Parathyroid adenoma (tissue), 2 donors: ENCODE measurements around the gene H6PD.
A peak's percentile ranks its signal among the peaks of the same experiment; 100 is the strongest.

Source experiments
- H2AFZ ChIP-seq: fragments of 300-600 bp; sonication (generic); one replicate; pipeline ENCODE4 v1.7.0; 2017; ENCODE audit warnings: antibody characterized with exemption, mild to moderate bottlenecking
- H3K27ac ChIP-seq: fragments of 300-600 bp; sonication (generic); one replicate; pipeline ENCODE4 v1.7.0; 2017
- H3K27me3 ChIP-seq: fragments of 300-600 bp; sonication (generic); one replicate; pipeline ENCODE4 v1.7.0; 2017; ENCODE audit warnings: low read length; ENCODE audit not compliant: control insufficient read depth, insufficient read depth
- H3K36me3 ChIP-seq: fragments of 300-600 bp; sonication (generic); one replicate; pipeline ENCODE4 v1.7.0; 2017; ENCODE audit warnings: low read length; ENCODE audit not compliant: control insufficient read depth, insufficient read depth
- H3K4me1 ChIP-seq: fragments of 300-600 bp; sonication (generic); one replicate; pipeline ENCODE4 v1.7.0; 2017; ENCODE audit warnings: control low read depth
- H3K4me2 ChIP-seq: fragments of 300-600 bp; sonication (generic); one replicate; pipeline ENCODE4 v1.7.0; 2017; ENCODE audit warnings: low read length
- H3K4me3 ChIP-seq: fragments of 300-600 bp; sonication (generic); one replicate; pipeline ENCODE4 v1.7.0; 2017; ENCODE audit warnings: low read depth, low read length
- H3K79me2 ChIP-seq: fragments of 300-600 bp; sonication (generic); one replicate; pipeline ENCODE4 v1.7.0; 2017; ENCODE audit warnings: control low read depth
- H3K9ac ChIP-seq: fragments of 300-600 bp; sonication (generic); one replicate; pipeline ENCODE4 v1.7.0; 2017; ENCODE audit warnings: mild to moderate bottlenecking
- H3K9me3 ChIP-seq: fragments of 300-600 bp; sonication (generic); one replicate; pipeline ENCODE4 v1.7.0; 2017; ENCODE audit warnings: low read length; ENCODE audit not compliant: control insufficient read depth
- TF ChIP-seq, protein P1 (sequence below): fragments of 300-600 bp; sonication (generic); IDR thresholded peaks from one replicate; pipeline ENCODE4 v1.7.0; 2017; ENCODE audit warnings: antibody characterized with exemption, mild to moderate bottlenecking
- donor health status: primary hyperparathyroidism.

Gene H6PD

DNA sequence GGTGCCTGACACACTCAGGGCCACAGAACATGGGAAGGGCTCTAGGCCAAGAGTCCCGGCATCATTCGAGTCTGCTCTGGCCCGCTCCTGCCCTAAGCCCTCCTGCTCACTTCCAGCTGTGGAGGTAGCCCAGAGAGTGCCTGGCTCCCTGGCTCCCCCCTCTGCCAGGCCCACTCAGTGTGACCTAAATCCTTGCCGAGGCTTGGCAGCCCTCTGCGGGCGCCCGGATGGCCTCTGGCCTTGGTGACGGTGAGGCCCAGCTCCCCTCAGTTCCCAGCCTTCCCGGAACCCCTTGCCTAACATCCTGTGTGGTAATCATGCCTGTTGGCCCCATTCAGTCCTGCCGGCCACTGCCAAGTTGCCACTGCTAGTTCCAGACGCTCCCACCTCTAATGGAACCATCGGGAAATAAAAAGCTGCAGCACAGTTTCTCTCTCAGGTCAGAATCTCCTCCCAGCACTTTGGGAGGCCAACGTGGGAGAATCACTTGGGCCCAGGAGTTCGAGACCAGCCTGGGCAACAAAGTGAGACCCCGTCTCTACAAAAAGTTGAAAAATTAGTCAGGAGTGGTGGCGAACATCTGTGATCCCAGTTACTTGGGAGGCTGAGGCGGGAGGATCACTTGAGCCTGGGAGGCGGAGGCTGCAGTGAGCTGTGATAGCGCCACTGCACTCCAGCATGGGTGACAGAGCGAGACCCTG, 1.2 kb upstream of the H6PD start:
- TF ChIP-seq, protein P1, sequence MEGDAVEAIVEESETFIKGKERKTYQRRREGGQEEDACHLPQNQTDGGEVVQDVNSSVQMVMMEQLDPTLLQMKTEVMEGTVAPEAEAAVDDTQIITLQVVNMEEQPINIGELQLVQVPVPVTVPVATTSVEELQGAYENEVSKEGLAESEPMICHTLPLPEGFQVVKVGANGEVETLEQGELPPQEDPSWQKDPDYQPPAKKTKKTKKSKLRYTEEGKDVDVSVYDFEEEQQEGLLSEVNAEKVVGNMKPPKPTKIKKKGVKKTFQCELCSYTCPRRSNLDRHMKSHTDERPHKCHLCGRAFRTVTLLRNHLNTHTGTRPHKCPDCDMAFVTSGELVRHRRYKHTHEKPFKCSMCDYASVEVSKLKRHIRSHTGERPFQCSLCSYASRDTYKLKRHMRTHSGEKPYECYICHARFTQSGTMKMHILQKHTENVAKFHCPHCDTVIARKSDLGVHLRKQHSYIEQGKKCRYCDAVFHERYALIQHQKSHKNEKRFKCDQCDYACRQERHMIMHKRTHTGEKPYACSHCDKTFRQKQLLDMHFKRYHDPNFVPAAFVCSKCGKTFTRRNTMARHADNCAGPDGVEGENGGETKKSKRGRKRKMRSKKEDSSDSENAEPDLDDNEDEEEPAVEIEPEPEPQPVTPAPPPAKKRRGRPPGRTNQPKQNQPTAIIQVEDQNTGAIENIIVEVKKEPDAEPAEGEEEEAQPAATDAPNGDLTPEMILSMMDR = no peak
- Histone ChIP-seq H3K9ac (no peak overlapping the region), H3K4me3 (no peak overlapping the region)

DNA sequence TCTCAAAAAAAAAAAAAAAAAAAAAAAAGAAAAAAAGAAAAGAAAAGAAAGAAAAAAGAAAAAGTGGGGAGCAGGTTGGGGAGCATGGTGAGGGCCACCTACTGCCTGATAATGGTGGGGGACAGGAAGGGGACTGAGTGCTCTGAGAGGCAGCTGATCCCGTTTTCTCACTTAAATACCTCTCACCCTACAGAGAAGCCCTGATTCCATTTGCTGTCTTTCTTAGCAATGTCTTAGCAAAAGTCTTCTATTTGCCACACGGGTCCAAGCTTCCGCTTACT, 692 bp upstream of the H6PD start:
- Histone ChIP-seq H3K4me3 (peak overlapping the region; percentile 56), H3K36me3 (no peaks in the 10 kb centered on the region), H3K27me3 (no peaks in the 10 kb centered on the region), H2AFZ (peak overlapping the region; percentile 88), H3K9ac (no peak overlapping the region), H3K27ac (peak overlapping the region; percentile 62), H3K4me1 (no peaks in the 10 kb centered on the region), H3K79me2 (no peaks in the 10 kb centered on the region), H3K4me2 (peak overlapping the region; percentile 76), H3K9me3 (no peaks in the 10 kb centered on the region)
- TF ChIP-seq, protein P1 = no peak

More for the DNA sequence above, 1.2 kb upstream of the H6PD start:
- Histone ChIP-seq H3K79me2 (no peaks in the 10 kb centered on the region), H3K4me1 (no peaks in the 10 kb centered on the region), H2AFZ (no peak overlapping the region), H3K36me3 (no peaks in the 10 kb centered on the region), H3K9me3 (no peaks in the 10 kb centered on the region), H3K27ac (peak overlapping the region; percentile 54), H3K27me3 (no peaks in the 10 kb centered on the region), H3K4me2 (no peak overlapping the region)

DNA sequence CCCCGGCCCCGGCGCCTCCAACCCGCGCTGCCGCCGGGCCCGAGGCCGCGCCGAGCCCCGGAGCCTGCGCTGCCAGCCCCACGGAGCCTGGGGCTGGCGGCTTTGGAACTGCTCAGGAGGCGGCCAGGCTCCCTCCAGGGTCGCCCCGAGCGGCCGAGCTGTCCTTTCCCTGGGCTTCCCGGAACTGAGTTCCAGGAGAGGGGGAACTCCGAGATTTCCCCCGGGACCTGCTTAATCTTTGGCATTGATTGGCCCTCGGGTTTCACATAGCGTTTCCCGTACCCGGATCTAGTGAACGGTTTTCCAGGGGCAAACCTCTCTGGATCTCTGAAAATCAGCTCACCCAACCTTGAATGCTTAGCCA, 504 bp downstream of the H6PD start:
- H3K27ac ChIP-seq = peak overlapping the region; percentile 70
- TF ChIP-seq, protein P1 = no peak
- H3K36me3 ChIP-seq = no peaks in the 10 kb centered on the region
- no peaks in the 10 kb centered on the region for H3K27me3 ChIP-seq
- peak overlapping the region; percentile 92 for H3K4me2 ChIP-seq
- H2AFZ ChIP-seq = peak overlapping the region; percentile 76
- H3K9me3 ChIP-seq = no peaks in the 10 kb centered on the region
- no peaks in the 10 kb centered on the region for H3K4me1 ChIP-seq
- no peak overlapping the region for H3K9ac ChIP-seq
- H3K79me2 ChIP-seq = no peaks in the 10 kb centered on the region
- H3K4me3 ChIP-seq = peak overlapping the region; percentile 87

DNA sequence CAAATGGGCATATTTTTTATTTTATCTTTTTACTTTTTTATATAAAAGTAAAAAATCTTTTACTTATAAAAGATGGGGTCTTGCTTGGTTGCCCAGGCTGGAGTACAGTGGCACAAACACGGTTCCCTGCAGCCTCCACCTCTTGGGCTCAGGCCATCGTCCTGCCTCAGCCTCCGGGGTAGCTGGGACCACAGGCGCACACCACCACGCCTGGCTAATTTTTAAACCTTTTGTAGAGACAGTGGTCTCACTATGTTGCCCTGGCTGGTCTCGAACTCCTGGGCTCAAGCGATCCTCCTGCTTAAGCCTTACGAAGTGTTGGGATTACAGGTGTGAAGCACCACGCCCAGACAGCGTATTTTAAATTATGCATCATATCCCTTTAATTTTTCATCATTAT, 986 bp downstream of the H6PD start:
- Histone ChIP-seq H3K4me2 (peak overlapping the region; percentile 92), H2AFZ (no peak overlapping the region), H3K36me3 (no peaks in the 10 kb centered on the region), H3K79me2 (no peaks in the 10 kb centered on the region), H3K4me3 (peak overlapping the region; percentile 87), H3K9me3 (no peaks in the 10 kb centered on the region), H3K4me1 (no peaks in the 10 kb centered on the region), H3K27ac (no peak overlapping the region), H3K27me3 (no peaks in the 10 kb centered on the region), H3K9ac (no peak overlapping the region)
- TF ChIP-seq, protein P1 = no peak

DNA sequence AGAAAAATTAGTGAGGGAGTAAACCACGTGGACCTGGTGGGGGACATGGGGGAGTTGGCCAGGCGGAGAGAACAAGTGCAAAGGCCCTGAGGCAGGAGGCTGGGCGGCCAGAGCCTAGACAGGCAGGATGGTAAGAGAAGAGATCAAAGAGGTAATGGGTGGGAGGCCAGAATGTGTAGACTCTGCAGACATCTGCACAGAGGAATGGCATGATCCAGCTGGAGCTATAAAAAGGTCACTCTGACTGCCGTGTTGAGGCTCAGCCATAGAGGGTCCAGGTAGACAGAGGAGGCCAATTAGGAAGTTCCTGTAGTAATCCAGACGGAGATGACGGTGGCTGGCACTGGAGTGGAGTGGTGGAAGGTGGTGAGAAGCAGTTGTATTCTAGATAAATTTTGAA, 3.6 kb downstream of the H6PD start:
- Histone ChIP-seq H3K27me3 (no peaks in the 10 kb centered on the region), H3K4me3 (no peak overlapping the region), H3K9me3 (no peaks in the 10 kb centered on the region), H3K4me2 (peak overlapping the region; percentile 15), H3K27ac (no peak overlapping the region), H3K79me2 (peaks cover 2% of the 10 kb centered on the region), H3K36me3 (no peaks in the 10 kb centered on the region), H2AFZ (no peak overlapping the region), H3K9ac (no peak overlapping the region), H3K4me1 (peaks cover 4% of the 10 kb centered on the region)
- TF ChIP-seq, protein P1 = no peak
